Mucosa of descending colon (tissue), 3 donors: ENCODE data around the gene DNAH10. TPM values are rescaled to one million over a fixed set of nuclear protein-coding genes. Genes with fewer than 3 reads are reported as not detected.

Source experiments
- ATAC-seq: fragments of 200-7000 bp; cut with Tn5 transposase; one replicate; pipeline ENCODE4 v1.9.1; 2020; ENCODE audit warnings: mild to moderate bottlenecking, moderate library complexity
- DNase-seq, 3 donors: peaks; one replicate each; pipeline ENCODE4 v3.0.0-alpha.2; 2020
- H3K36me3 ChIP-seq: fragments of 200-600 bp; one replicate; pipeline ENCODE4 v1.8.0; 2021; ENCODE audit warnings: low read depth, mild to moderate bottlenecking
- H3K4me1 ChIP-seq: fragments of 200-600 bp; one replicate; pipeline ENCODE4 v1.8.0; 2021; ENCODE audit warnings: low read depth, mild to moderate bottlenecking
- H3K4me3 ChIP-seq: fragments of 200-600 bp; one replicate; pipeline ENCODE4 v1.8.0; 2021; ENCODE audit warnings: mild to moderate bottlenecking
- H3K9me3 ChIP-seq: fragments of 200-600 bp; one replicate; pipeline ENCODE4 v1.8.0; 2021; ENCODE audit warnings: mild to moderate bottlenecking
- intact Hi-C, 2 donors: fragments of 100-400 bp; cut with DNase I in 1 of 2; cut with micrococcal nuclease in 1 of 2; formaldehyde crosslinking; loops; one replicate each; pipeline versions ENCODE4 v1.11.0 to v1.11.1; 2022; cut with DNase I, micrococcal nuclease
- total RNA-seq, 3 donors: library from RNA; stranded (reverse); fragmentation: NEBNext Ultra II Directional in 2 of 3; extraction: Animal tissue kit (Norgen Biotek cat#: 25700) in 2 of 3; gene quantifications; one replicate each; pipeline versions ENCODE4 v1.2.1 to v1.2.4, GENCODE V29; 2021 to 2023
- TF ChIP-seq, protein P1 (sequence below): fragments of 200-600 bp; IDR thresholded peaks from one replicate; pipeline ENCODE4 v1.8.0; 2022; ENCODE audit warnings: antibody characterized with exemption, mild to moderate bottlenecking
- donor health status: DM: no; HTN: no; CAD: no; lungs with moderate emphysema.
- donor health status: DM: no; HTN: no; CAD: no.
- donor health status: DM: no; HTN: yes; CAD: no.

Gene DNAH10
- total RNA-seq, 3 donors from 2014 or later = 0.29 to 0.63 (median 0.29) TPM

DNA sequence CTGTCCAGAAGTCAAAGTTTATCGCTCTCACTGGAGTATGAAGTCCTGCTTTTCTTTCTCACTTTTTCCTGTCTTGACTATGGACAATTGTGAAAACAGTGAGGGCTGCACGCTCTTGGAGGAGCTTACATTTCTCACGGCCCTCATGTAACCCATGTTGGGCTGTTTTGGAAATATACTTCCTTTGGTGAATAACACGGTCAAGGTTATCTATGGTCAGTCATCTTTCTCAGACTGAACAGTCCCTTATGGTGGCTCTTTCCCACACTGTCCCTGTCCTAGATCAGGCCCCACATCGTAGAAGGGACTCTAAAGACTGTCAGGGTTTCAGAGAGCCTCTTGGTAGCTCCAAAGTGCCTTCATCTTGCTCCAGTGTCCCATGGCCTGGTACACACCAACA, 203.3 kb downstream of the DNAH10 start:
- TF ChIP-seq, protein P1, sequence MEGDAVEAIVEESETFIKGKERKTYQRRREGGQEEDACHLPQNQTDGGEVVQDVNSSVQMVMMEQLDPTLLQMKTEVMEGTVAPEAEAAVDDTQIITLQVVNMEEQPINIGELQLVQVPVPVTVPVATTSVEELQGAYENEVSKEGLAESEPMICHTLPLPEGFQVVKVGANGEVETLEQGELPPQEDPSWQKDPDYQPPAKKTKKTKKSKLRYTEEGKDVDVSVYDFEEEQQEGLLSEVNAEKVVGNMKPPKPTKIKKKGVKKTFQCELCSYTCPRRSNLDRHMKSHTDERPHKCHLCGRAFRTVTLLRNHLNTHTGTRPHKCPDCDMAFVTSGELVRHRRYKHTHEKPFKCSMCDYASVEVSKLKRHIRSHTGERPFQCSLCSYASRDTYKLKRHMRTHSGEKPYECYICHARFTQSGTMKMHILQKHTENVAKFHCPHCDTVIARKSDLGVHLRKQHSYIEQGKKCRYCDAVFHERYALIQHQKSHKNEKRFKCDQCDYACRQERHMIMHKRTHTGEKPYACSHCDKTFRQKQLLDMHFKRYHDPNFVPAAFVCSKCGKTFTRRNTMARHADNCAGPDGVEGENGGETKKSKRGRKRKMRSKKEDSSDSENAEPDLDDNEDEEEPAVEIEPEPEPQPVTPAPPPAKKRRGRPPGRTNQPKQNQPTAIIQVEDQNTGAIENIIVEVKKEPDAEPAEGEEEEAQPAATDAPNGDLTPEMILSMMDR = no peak
- Histone ChIP-seq H3K36me3 (no peaks in the 10 kb centered on the region), H3K4me1 (peaks cover 15% of the 10 kb centered on the region), H3K4me3 (no peak overlapping the region), H3K9me3 (no peaks in the 10 kb centered on the region)
- ATAC-seq = no peak
- DNase-seq = no peak
- intact Hi-C loops = no loop called here

DNA sequence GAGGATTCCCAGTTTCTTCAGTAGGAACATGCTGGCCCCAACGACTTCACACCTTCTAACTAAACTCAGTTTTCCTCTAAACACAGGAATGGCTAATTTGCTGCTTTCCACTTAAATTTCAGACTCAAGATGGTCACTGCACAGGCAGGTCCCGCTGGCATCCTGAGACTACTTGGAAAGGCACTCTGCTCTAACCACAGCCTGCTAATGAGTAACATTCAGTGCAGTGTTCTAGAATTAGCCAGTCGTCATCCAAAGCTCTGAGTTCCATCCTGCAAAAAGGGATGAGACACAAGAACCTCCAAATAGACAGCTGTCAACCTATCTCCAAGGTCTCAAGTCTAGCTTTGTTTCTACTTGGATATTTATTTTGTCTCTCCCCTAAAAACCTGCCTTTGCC, 204.5 kb downstream of the DNAH10 start:
- intact Hi-C loops = no loop called here
- Histone ChIP-seq H3K4me3 (no peak overlapping the region), H3K4me1 (peaks cover 19% of the 10 kb centered on the region), H3K9me3 (no peaks in the 10 kb centered on the region), H3K36me3 (no peaks in the 10 kb centered on the region)
- TF ChIP-seq, protein P1 = no peak
- no peak for DNase-seq
- no peak for ATAC-seq

DNA sequence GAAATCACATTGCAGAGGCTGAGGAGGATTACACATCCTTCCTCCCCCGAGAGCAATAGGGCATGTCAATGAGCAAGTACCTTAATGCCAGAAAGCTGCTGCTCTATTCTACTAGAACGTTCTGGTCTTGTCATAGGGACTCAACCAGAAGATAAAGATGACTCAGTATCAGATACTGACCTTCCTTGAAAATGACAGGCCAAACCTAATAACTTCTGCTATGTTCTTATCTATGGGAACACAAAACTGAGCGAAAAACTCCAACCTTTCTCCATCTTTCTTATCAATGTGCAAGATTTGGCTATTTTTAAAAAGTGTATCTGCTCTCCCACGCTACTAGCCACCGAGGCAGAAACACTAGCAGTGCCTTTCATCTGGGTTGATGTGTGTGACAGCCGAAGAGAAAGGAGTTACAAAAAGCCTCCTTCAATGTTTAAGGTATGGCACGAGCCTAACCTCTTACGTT, 205.1 kb downstream of the DNAH10 start:
- no peak for ATAC-seq

DNA sequence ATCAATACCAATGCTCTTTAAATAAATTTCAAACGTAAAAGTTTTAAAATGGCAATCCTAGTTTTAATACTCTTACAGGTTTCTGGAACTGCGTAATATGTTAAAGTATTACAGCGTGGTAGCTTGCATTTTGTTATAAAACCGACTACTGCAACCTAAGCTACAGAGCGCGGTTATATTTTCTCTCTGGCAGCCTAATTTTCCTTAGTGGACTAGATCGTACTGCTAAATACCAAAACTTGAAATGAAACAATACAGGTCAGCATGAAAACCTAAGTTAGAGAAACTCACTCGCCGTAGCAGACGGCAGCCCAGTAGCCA, 209.3 kb downstream of the DNAH10 start:
- DNase-seq (no peak), ATAC-seq (no peak)
- Histone ChIP-seq H3K4me1 (peaks cover 14% of the 10 kb centered on the region), H3K36me3 (no peaks in the 10 kb centered on the region), H3K9me3 (no peaks in the 10 kb centered on the region), H3K4me3 (peak overlapping the region; percentile 83)
- TF ChIP-seq, protein P1 = no peak
- intact Hi-C loops = no loop called here

More for the DNA sequence above, 205.1 kb downstream of the DNAH10 start:
- peaks cover 15% of the 10 kb centered on the region for H3K4me1 ChIP-seq
- no peaks in the 10 kb centered on the region for H3K36me3 ChIP-seq
- no peak for DNase-seq
- TF ChIP-seq, protein P1 = no peak
- no peaks in the 10 kb centered on the region for H3K9me3 ChIP-seq
- intact Hi-C loops = no loop called here
- no peak overlapping the region for H3K4me3 ChIP-seq

DNA sequence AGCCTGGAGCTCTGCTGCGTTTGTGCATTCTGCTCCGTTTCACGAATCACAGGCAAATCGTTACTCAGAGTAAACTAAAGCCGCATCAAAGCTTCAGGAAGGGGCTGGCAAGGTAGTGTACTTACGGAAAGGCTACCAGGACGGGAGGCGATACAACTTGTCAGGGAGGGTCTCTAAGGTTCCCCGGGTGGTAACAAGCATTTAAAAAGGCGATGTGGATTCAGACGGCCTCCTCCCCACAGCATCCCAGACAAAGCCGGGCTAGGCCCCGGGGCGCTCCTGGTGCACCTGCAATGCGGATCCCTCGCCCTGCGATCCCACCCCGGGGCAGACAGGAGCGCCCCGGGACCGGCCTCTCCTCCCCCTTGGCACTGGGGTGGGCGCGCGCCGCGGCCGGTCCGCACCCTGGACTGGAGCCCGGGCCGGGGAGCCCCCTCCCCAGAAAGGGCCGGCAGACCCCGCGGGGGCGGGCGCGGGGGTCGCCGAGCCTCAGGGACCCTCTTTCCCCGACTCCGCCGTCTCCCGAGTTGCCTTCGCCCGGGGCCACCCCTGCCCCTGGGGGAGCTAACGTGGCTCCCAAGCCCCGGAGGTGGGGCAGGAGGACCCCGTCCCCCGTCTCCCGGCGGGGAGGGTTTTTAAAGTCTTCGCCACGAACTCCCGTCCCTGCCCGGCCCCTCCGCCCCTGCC, 209.8 kb downstream of the DNAH10 start:
- intact Hi-C loops = no loop called here
- TF ChIP-seq, protein P1 = no peak
- no peaks in the 10 kb centered on the region for H3K36me3 ChIP-seq
- peak overlapping the region; percentile 83 for H3K4me3 ChIP-seq
- ATAC-seq (peak; percentile 27), DNase-seq (peak; percentile 52 to 72 (median 68))
- peaks cover 14% of the 10 kb centered on the region for H3K4me1 ChIP-seq
- no peaks in the 10 kb centered on the region for H3K9me3 ChIP-seq
